ENCODE data around the gene ADCK1. TPM values are rescaled to one million over a fixed set of nuclear protein-coding genes. Genes with fewer than 3 reads are reported as not detected.

Gene ADCK1
- polyA plus RNA-seq, 3 donors from 2014 or later = 3.8 to 14.7 (median 8.7) TPM

DNA sequence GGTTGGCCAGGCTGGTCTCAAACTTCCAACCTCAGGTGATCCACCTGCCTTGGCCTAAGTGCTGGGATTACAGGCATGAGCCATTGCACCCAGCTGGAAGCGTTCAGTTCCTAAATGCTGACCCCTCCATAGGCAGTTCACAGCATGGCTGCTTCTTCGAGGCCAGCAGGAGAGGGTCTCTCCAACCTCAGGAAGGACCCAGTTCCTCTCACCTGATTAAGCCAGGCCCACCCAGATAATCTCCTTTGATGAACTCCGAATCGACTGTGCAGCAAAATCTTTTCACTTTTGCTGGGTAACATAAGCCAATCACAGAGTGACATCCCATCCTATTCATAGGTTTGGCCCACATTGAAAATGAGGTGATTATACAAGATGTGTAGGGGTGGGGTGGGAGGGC, 165.1 kb downstream of the ADCK1 start:
- Mint-ChIP-seq H3K4me1 (no peaks in the 10 kb centered on the region), H3K9me3 (no peaks in the 10 kb centered on the region), H3K27me3 (ENCODE audit: low read depth in 3 of 3) (peaks cover 7 to 14% (median 10%) of the 10 kb centered on the region in 3 donors), H3K27ac (no peak overlapping the region), H3K36me3 (no peaks in the 10 kb centered on the region), H3K4me3 (no peak overlapping the region)
- DNase-seq = no peak

DNA sequence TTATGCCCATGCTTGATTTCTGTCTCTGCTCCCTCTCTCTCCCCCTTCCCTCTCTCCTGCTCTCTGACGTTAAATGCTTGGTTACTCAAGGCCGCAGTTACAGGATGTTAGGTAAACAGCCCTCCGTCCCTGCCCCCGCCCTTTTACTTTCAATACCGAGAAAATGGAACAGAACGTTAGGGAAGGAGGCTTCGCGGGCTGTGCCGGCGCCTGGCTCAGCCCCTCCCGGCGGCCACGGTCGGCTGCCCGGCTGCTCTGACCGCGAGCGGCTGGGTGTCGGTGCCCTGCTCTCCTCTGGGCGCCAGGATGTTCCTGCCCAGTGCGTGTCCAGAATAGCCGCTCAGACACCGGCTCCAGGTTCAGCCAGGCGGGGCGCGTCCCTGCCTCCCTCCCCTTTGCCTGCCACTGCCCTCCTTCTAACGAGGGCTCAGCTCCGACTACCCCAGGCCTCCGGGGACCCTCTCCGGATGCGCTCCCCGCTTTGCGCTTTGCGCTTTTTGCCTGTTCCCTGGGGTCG, 166.1 kb downstream of the ADCK1 start:
- Mint-ChIP-seq H3K27me3 (ENCODE audit: low read depth in 3 of 3) (peaks cover 7 to 14% (median 10%) of the 10 kb centered on the region in 3 donors), H3K36me3 (no peaks in the 10 kb centered on the region), H3K27ac (no peak overlapping the region), H3K4me1 (no peaks in the 10 kb centered on the region), H3K4me3 (peak overlapping the region in 2 of 5 donors; percentile 43 to 55), H3K9me3 (no peaks in the 10 kb centered on the region)
- DNase-seq = peak in 1 of 3 donors; percentile 4

DNA sequence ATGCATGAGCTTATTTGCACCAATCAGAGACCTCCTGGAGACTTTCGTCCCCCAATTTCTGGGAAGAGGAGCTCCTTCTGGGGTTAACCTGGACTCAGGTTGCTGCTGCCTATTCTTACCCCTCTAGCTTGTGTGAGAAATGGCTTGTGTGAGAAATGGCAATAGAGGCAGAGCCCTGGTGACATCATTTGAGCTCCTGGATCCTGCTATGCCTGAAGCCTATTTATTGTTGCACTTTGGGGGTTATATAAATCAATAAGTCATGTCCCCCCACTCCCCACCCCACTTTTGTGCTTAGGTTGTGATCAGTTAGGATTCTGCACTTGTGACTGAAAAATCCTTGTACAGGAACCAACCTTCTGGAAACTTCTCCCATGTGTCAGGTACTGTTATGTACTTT, 167.2 kb downstream of the ADCK1 start:
- Mint-ChIP-seq H3K36me3 (no peaks in the 10 kb centered on the region), H3K4me1 (no peaks in the 10 kb centered on the region), H3K27me3 (ENCODE audit: low read depth in 3 of 3) (peaks cover 7 to 14% (median 8%) of the 10 kb centered on the region in 3 donors), H3K9me3 (no peaks in the 10 kb centered on the region), H3K4me3 (no peak overlapping the region), H3K27ac (no peak overlapping the region)
- DNase-seq = no peak

DNA sequence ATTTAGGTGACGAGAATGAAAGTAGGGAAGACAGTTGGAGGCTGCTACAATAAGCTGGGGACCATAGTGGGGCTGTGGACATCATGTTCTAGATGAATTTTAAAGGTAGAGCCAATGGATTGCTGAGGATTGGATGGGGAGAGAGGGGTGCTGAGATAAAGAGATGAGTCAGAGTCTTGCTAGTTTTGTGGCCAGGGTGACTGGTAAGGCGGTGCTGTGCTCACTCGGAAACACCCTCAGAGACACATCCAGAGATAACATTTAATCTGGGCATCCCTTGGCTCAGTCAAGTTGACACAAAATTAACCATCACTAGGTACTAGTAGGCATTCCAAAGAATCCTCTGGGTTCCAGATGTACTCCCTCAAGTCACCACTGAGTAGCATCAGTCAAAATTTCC, 170.7 kb downstream of the ADCK1 start:
- Mint-ChIP-seq H3K36me3 (no peaks in the 10 kb centered on the region), H3K4me1 (no peaks in the 10 kb centered on the region), H3K9me3 (no peaks in the 10 kb centered on the region), H3K27me3 (ENCODE audit: low read depth in 3 of 3) (peaks cover 6 to 12% (median 7%) of the 10 kb centered on the region in 3 donors), H3K4me3 (no peak overlapping the region), H3K27ac (no peak overlapping the region)
- no peak for DNase-seq

- Mint-ChIP-seq H3K9me3 (no peaks in the 10 kb centered on the region), H3K36me3 (no peaks in the 10 kb centered on the region), H3K4me1 (no peaks in the 10 kb centered on the region), H3K27ac (no peak overlapping the region), H3K4me3 (no peak overlapping the region), H3K27me3 (ENCODE audit: low read depth in 3 of 3) (peaks cover 0 to 2% (median 0%) of the 10 kb centered on the region in 3 donors)
- no peak for DNase-seq
Observed at GRCh38 chr14:77973246-77973645, 173.3 kb downstream of the ADCK1 start.

DNA sequence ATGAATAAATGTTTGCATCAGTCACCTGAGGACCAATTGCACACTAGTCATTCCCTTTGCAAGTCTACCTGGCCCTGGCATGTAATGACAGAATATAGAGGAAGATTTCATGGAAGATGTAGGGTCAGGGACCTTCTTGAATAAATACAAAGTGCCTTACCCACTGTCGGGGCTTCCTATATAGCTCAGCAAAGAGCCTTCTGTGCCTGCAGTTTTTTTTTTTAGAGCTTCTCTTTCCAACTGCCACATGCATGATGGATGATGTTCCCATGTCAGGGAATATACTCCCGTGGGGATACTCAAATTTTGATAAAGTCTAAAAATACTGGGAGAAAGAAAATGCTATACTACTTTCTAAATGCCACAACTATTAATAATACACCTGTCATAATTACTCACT, 176.7 kb downstream of the ADCK1 start:
- Mint-ChIP-seq H3K36me3 (no peaks in the 10 kb centered on the region), H3K27ac (no peak overlapping the region), H3K27me3 (ENCODE audit: low read depth in 3 of 3) (peaks cover 4 to 6% (median 4%) of the 10 kb centered on the region in 3 donors), H3K4me1 (peaks cover 0 to 7% of the 10 kb centered on the region in 2 donors), H3K4me3 (no peak overlapping the region), H3K9me3 (peaks cover 0 to 4% (median 0%) of the 10 kb centered on the region in 6 donors)
- no peak for DNase-seq

DNA sequence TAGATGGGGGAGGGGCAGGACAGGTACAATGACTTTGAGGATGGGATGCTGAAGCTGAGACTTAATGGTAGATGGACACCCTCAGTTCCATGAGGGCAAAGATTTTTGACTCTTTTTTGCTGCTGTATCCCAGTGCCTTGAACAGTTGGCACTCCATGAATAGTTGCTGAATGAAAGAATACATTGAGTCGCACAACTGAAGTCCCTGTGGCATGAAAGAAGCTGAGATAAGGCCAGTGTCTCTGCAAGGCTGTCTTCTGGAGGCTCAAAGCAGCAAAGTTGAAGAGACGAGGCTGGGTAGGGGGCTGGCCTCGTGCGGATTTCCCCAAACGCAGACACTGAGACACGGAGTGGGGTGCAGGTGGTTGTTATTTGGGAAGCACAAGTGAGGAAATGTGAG, 179.3 kb downstream of the ADCK1 start:
- Mint-ChIP-seq H3K4me1 (peaks cover 0 to 7% of the 10 kb centered on the region in 2 donors), H3K9me3 (peaks cover 0 to 4% (median 0%) of the 10 kb centered on the region in 6 donors), H3K27me3 (ENCODE audit: low read depth in 3 of 3) (peaks cover 4 to 6% (median 5%) of the 10 kb centered on the region in 3 donors), H3K36me3 (no peaks in the 10 kb centered on the region), H3K27ac (no peak overlapping the region), H3K4me3 (no peak overlapping the region)
- no peak for DNase-seq

GRCh38 chr14:77979666-77980351, 179.9 kb downstream of the ADCK1 start:
- Mint-ChIP-seq H3K4me3 (peak overlapping the region in 2 of 5 donors; percentile 22 to 69), H3K36me3 (no peaks in the 10 kb centered on the region), H3K4me1 (peaks cover 0 to 7% of the 10 kb centered on the region in 2 donors), H3K27me3 (ENCODE audit: low read depth in 3 of 3) (peaks cover 4 to 6% (median 5%) of the 10 kb centered on the region in 3 donors), H3K9me3 (peaks cover 0 to 4% (median 0%) of the 10 kb centered on the region in 6 donors), H3K27ac (no peak overlapping the region)
- no peak for DNase-seq

- Mint-ChIP-seq H3K36me3 (no peaks in the 10 kb centered on the region), H3K27me3 (ENCODE audit: low read depth in 3 of 3) (peaks cover 4 to 6% (median 5%) of the 10 kb centered on the region in 3 donors), H3K4me1 (peaks cover 0 to 7% of the 10 kb centered on the region in 2 donors), H3K27ac (no peak overlapping the region), H3K4me3 (peak overlapping the region in 3 of 5 donors; percentile 22 to 69 (median 44)), H3K9me3 (peaks cover 0 to 4% (median 0%) of the 10 kb centered on the region in 6 donors)
- DNase-seq = no peak
Observed at GRCh38 chr14:77980475-77981321, 180.8 kb downstream of the ADCK1 start.

Other genes with a start within 250 kb of the ADCK1 start
- 10 to 100 TPM; 25.2 to 35.2 (median 32.3) TPM for gene SPTLC2, start 183.5 kb upstream of the ADCK1 start, polyA plus RNA-seq
- gene ALKBH1, start 92.1 kb upstream of the ADCK1 start, polyA plus RNA-seq = 1 to 10 TPM; 3.3 to 6.2 (median 4.3) TPM
- 100 to 1,000 TPM; 184 to 228 (median 211) TPM for gene SLIRP, start 92.0 kb upstream of the ADCK1 start, polyA plus RNA-seq
- gene SNW1, start 39.0 kb upstream of the ADCK1 start, polyA plus RNA-seq = 10 to 100 TPM; 57.0 to 82.9 (median 57.0) TPM